HG02970 (cell line): ENCODE measurements around the gene FNDC3B.
A peak's percentile ranks its signal among the peaks of the same experiment; 100 is the strongest.

Source experiments
- ATAC-seq: cut with Tn5 transposase; IDR thresholded peaks from one replicate; pipeline ENCODE4 v1.9.1; 2021; ENCODE audit warnings: mild to moderate bottlenecking, moderate library complexity, moderate number of reproducible peaks; ENCODE audit not compliant: unreplicated experiment, low FRiP score

FNDC3B gene

DNA sequence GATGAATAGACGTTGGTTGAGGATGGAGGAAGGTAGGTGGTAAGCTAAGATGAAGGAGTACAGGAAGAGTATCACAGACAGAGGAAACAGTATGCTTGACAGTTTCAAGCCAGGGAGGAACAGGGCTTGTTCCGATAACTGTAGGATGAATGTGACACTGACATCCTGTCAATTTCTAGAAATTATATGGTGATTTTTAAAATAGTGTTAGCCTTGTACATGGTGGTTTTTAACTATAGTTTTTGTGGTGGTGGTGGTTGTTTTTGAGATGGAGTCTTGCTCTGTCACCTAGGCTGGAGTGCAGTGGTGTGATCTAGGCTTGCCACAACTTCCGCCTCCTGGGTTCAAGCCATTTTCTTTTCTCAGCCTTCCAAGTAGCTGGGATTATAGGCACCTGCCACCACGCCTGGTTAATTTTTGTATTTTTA, 92.8 kb downstream of the FNDC3B start:
- ATAC-seq, result no peak

GRCh38 chr3:172132721-172133311, 93.4 kb downstream of the FNDC3B start:
- ATAC-seq, result no peak

- ATAC-seq, result no peak
Measured at GRCh38 chr3:172133838-172134237, 94.5 kb downstream of the FNDC3B start.

- no peak for ATAC-seq
Measured at GRCh38 chr3:172134352-172134751, 95.0 kb downstream of the FNDC3B start.

- no peak for ATAC-seq
Measured at GRCh38 chr3:172135185-172135584, 95.8 kb downstream of the FNDC3B start.

GRCh38 chr3:172135820-172136219, 96.4 kb downstream of the FNDC3B start:
- no peak for ATAC-seq

- ATAC-seq, result no peak
Measured at GRCh38 chr3:172136330-172136729, 97.0 kb downstream of the FNDC3B start.

DNA sequence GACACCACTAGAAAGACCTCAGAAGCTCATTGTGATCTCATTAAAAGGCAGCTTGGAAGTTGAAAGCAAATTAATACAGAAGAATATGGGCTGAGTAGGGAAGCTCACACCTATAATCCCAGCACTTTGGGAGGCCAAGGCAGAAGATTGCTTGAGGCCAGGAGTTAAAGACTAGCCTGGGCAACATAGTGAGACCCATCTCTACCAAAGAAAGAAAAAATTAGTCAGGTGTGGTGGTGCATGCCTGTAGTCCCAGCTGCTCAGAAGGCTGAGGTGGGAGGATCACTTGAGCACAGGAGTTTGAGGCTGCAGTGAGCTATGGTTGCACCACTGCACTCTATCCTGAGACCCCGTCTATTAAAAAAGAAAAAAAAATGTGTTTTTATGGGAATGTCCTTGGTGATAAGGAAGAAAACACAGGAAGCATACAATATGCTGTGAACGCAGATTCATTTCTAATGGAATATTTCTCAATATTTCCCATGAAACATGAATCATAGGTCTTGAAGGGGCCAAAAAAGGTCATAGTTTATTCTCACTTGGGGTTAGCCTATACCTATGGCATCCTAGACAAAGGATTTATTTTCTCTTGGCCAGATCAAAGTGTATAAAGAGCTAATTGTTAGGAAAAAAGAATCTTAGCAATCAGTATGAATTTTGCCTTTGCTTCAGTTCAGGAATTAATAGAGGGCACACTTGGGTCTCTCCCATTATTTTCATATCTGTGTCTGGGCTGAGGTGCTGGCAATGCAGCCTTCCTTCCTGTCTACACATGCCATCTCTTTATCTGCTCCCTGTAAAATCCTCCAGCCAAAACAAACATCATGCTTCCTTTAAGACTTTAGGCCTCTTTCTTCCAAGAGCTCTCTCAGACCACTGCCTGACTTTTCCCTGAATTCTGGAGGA, 98.2 kb downstream of the FNDC3B start:
- no peak for ATAC-seq

DNA sequence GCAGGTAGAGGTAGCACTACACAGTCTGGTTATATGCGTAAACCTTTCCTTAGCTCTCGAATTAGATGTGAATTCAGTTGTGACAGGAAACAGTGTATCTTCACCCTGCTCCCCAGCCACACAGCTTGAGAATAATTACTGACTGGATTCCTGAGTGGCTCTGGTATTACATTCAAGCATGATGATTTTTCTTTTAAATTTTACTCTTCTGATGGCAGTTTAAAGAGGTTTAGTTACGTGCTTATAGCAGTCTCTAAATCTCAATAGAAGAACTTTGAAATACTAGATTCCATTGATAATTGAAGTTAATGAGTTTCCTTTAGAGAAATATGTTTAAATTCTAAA, 98.8 kb downstream of the FNDC3B start:
- no peak for ATAC-seq

DNA sequence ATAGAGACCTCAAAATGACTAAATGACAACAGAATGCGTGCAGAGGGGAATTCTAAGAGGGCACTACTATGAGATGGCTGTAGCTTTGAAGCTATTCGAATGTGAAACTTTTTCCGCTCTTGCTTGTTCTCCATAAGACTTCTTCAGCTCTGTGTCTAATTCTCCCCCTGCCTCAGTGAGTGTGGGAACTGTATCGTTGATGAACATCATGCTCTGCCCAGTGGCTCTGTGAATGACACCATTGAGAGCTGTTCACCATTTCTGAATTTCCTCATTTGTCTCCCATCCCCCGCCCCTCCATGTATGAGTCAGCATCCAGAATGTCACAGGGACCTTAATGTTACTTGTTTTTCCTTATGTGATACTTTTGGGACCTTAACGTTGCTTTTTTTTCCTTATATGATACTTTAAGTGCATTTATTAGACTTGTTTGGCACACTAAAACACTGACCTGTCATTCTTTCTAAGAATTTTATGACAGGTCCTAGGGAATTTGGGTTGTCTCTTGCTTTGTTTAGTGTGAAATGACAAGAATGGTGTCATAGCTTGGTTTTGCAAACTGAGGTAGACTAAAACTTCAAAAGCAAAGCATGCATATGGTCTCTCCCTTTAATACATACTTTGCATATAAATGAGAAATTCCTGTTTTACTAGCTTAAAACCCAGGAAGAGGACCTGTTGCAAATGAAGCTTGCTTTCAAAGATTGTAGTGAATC, 99.6 kb downstream of the FNDC3B start:
- ATAC-seq, result no peak

- ATAC-seq, result no peak
Measured at GRCh38 chr3:172139528-172140276, 100.3 kb downstream of the FNDC3B start.

- no peak for ATAC-seq
Measured at GRCh38 chr3:172140499-172141391, 101.4 kb downstream of the FNDC3B start.

- peak; percentile 53 for ATAC-seq
Measured at GRCh38 chr3:172142051-172142863, 102.9 kb downstream of the FNDC3B start.

GRCh38 chr3:172142864-172143451, 103.6 kb downstream of the FNDC3B start:
- ATAC-seq, result no peak

DNA sequence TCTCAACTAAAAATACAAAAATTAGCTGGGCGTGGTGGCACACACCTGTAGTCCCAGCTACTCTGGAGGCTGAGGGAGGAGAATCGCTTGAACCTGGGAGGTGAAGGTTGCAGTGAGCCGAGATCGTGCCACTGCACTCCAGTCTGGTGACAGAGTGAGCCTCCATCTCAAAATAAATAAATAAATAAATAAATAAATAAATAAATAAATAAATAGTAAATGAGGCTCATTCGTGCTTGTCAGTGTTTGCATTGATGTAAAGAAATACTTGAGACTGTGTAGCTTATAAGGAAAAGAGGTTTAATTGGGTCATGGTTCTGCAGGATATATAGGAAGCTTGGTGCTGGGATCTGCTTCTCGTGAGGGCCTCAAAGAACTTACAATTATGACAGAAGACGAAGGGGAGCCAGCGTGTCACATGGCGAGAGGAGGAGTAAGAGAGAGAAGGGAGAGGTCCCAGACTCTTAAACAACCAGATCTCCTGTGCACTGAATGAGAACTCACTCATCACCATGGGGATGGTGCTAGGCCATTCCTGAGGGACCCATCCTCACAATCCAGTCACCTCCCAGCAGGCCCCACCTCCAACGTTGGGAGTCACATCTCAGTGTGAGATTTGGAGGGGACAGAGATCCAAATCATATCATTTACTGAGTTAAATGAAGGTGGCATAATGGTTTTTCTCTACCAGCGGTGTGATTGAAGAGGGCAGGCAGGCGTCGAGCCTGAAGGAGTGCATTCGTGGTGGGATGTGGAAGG, 104.5 kb downstream of the FNDC3B start:
- ATAC-seq, result no peak

- no peak for ATAC-seq
Measured at GRCh38 chr3:172144601-172145000, 105.2 kb downstream of the FNDC3B start.

DNA sequence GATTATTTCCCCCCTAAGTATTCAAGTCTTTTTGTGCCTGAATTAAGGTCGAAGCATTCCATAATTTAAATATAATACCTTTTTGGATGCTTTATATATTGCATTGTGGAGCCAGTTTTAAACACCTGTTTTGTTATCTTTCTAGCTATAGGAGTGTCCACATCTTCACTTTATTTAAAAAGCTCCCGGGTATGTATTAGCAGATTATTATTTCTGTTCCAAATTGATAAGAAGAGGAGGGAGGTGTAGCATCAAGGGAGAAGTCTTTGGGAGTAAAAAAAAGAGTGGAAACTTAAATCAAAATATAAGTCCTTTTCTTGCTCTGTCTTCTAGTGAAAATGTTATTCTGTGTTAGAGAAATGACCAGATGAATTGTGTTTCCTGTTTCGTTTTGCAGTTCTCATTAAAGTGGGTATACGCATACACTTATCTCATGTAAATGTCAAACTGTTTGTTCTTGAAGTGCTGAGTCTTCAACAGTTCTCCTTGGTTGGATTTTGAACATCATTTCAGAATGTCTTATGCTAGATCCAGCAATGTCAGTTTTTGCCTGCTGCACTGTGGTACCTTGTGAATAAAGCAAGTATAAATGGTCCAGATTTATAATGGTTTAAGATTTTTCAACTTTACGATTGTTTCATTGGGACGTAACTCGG, 105.8 kb downstream of the FNDC3B start:
- no peak for ATAC-seq
